HCT116 (cell line): ENCODE data around the gene ASAP2. TPM values are rescaled to one million over a fixed set of nuclear protein-coding genes. Genes with fewer than 3 reads are reported as not detected.

Experiments used
- ATAC-seq: fragments of 200-7000 bp; cut with Tn5 transposase; 2 replicates; pipeline ENCODE4 v1.9.1; 2020; ENCODE audit warnings: mild to moderate bottlenecking, moderate library complexity
- BruUV-seq: library from RNA; stranded (reverse); fragments of 400-500 nt; replicated peaks from 2 replicates; lab custom pipeline; 2021; lab: Mats Ljungman, UMichigan
- CTCF ChIA-PET: fragments of 300-600 bp; sonication (Branson Sonifier 250); formaldehyde crosslinking; loops from one replicate; lab custom pipeline; 2021; ENCODE audit warnings: antibody characterized with exemption; lab: Charles Lee
- POLR2A ChIA-PET: fragments of 300-600, 350-600 bp; sonication (Branson Sonifier 250); formaldehyde crosslinking; loops from one replicate; lab custom pipeline; 2021; ENCODE audit warnings: antibody characterized with exemption; lab: Charles Lee
- RAD21 ChIA-PET, 2 experiments: fragments of 300-600 bp; sonication (Branson Sonifier 250); formaldehyde crosslinking; loops; one replicate each; lab custom pipeline; 2023; ENCODE audit warnings: low total read pairs in 2 of 2; ENCODE audit not compliant: uncharacterized antibody in 2 of 2, unreplicated experiment in 2 of 2, low non-redundant PET in 1 of 2; lab: Charles Lee
- DNase-seq: peaks from one replicate; pipeline ENCODE4 v3.0.0-alpha.2; 2010; ENCODE audit warnings: low read depth, low spot score
- H2AFZ ChIP-seq: fragments of 200-600 bp; shearing (Covaris generic), sonication (generic); 2 replicates; pipeline ENCODE4 v1.6.1; 2017; ENCODE audit warnings: low read depth, mixed run types, mixed read lengths, antibody characterized with exemption, low read length; ENCODE audit not compliant: poor library complexity, severe bottlenecking
- H3K27ac ChIP-seq: 2 replicates; pipeline ENCODE4 v1.5.1; 2012; ENCODE audit warnings: low read depth, low read length
- H3K27me3 ChIP-seq: fragments of 200-600 bp; sonication (generic); 2 replicates; pipeline ENCODE4 v1.6.1; 2016; ENCODE audit warnings: mixed run types, low read length, mixed read lengths; ENCODE audit not compliant: insufficient read depth
- H3K36me3 ChIP-seq, 2 experiments: fragments of 200-500 bp in 1 of 2; fragments of 200-600 bp in 1 of 2; sonication (Bioruptor generic) in 1 of 2; sonication (generic) in 1 of 2; 2 replicates each; pipeline versions ENCODE4 v1.5.1 to v1.6.1; 2014 to 2016; ENCODE audit warnings: low read length in 2 of 2, inconsistent platforms in 1 of 2, mixed read lengths in 1 of 2, mixed run types in 1 of 2; ENCODE audit not compliant: insufficient read depth in 2 of 2, control insufficient read depth in 1 of 2
- H3K4me1 ChIP-seq, 2 experiments: fragments of 200-600 bp in 1 of 2; sonication (generic) in 1 of 2; 2 replicates each; pipeline versions ENCODE4 v1.5.1 to v1.6.1; 2012 to 2017; ENCODE audit warnings: low read length in 2 of 2, inconsistent platforms in 1 of 2, mild to moderate bottlenecking in 1 of 2, mixed read lengths in 1 of 2, mixed run types in 1 of 2, moderate library complexity in 1 of 2; ENCODE audit not compliant: insufficient read depth in 2 of 2, control insufficient read depth in 1 of 2
- H3K4me2 ChIP-seq: fragments of 200-600 bp; sonication (generic); 2 replicates; pipeline ENCODE4 v1.6.1; 2017; ENCODE audit warnings: mixed run types, low read length, mixed read lengths
- H3K4me3 ChIP-seq, 2 experiments: fragments of 200-600 bp in 1 of 2; sonication (generic) in 1 of 2; replicated peaks in 1 of 2; 2 replicates each; pipeline ENCODE4 v1.5.1; 2011 to 2016; ENCODE audit warnings: low read length in 2 of 2, control low read depth in 1 of 2, low read depth in 1 of 2, mild to moderate bottlenecking in 1 of 2, mixed read lengths in 1 of 2, mixed run types in 1 of 2
- H3K79me2 ChIP-seq: fragments of 200-600 bp; sonication (generic); 2 replicates; pipeline ENCODE4 v1.6.1; 2017; ENCODE audit warnings: mild to moderate bottlenecking, mixed run types, low read length, moderate library complexity, mixed read lengths; ENCODE audit not compliant: insufficient read depth
- H3K9ac ChIP-seq: fragments of 200-600 bp; sonication (generic); 2 replicates; pipeline ENCODE4 v1.6.1; 2016; ENCODE audit warnings: low read length, mixed read lengths
- H3K9me2 ChIP-seq: fragments of 200-600 bp; sonication (generic), shearing (Covaris generic); 2 replicates; pipeline ENCODE4 v1.6.1; 2017; ENCODE audit warnings: mixed run types, mild to moderate bottlenecking, moderate library complexity; ENCODE audit not compliant: insufficient read depth
- H3K9me3 ChIP-seq, 2 experiments: fragments of 200-500 bp in 1 of 2; fragments of 200-600 bp in 1 of 2; sonication (Bioruptor generic) in 1 of 2; sonication (generic) in 1 of 2; 2 replicates each; pipeline ENCODE4 v1.6.1; 2014 to 2017; ENCODE audit warnings: low read length in 2 of 2, mixed read lengths in 2 of 2, inconsistent platforms in 1 of 2, low read depth in 1 of 2, mild to moderate bottlenecking in 1 of 2, mixed run types in 1 of 2, moderate library complexity in 1 of 2; ENCODE audit not compliant: control insufficient read depth in 1 of 2, insufficient read depth in 1 of 2
- H4K20me1 ChIP-seq: fragments of 200-600 bp; sonication (generic), shearing (Covaris generic); 2 replicates; pipeline ENCODE4 v1.6.1; 2017; ENCODE audit warnings: mixed run types, mild to moderate bottlenecking, moderate library complexity; ENCODE audit not compliant: insufficient read depth
- CTCF ChIP-seq, 3 experiments: fragments of 200-600 bp in 1 of 3; sonication (generic) in 1 of 3; IDR thresholded peaks in 2 of 3; conservative IDR thresholded peaks in 1 of 3; 2 replicates each; pipeline ENCODE4 v1.5.1; 2012 to 2017; ENCODE audit warnings: low read depth in 2 of 3, low read length in 2 of 3, antibody characterized with exemption in 1 of 3, borderline replicate concordance in 1 of 3, control low read depth in 1 of 3, mild to moderate bottlenecking in 1 of 3, mixed read lengths in 1 of 3, mixed run types in 1 of 3, moderate library complexity in 1 of 3; ENCODE audit not compliant: insufficient read depth in 1 of 3
- EZH2 ChIP-seq: fragments of 200-600 bp; sonication (generic); IDR thresholded peaks from 2 replicates; pipeline ENCODE4 v1.6.1; 2017; ENCODE audit warnings: antibody characterized with exemption, mixed run types
- FOSL1 ChIP-seq: IDR thresholded peaks from 2 replicates; pipeline ENCODE4 v1.6.1; 2012; ENCODE audit warnings: low read depth
- JUND ChIP-seq: IDR thresholded peaks from 2 replicates; pipeline ENCODE4 v1.6.1; 2012
- POLR2A ChIP-seq: IDR thresholded peaks from 2 replicates; pipeline ENCODE4 v1.7.0; 2011; ENCODE audit warnings: borderline replicate concordance; ENCODE audit not compliant: insufficient read depth, insufficient read length; ENCODE audit errors: extremely low read depth
- POLR2AphosphoS5 ChIP-seq: IDR thresholded peaks from 2 replicates; pipeline ENCODE4 v1.6.1; 2011; ENCODE audit warnings: mild to moderate bottlenecking, low read depth, low read length, moderate library complexity
- RAD21 ChIP-seq: IDR thresholded peaks from 2 replicates; pipeline ENCODE4 v1.6.1; 2012; ENCODE audit warnings: low read depth, mild to moderate bottlenecking
- SIN3A ChIP-seq: IDR thresholded peaks from 2 replicates; pipeline ENCODE4 v1.6.1; 2012; ENCODE audit warnings: low read depth
- SP1 ChIP-seq: IDR thresholded peaks from 2 replicates; pipeline ENCODE4 v1.6.1; 2012; ENCODE audit warnings: low read depth
- YY1 ChIP-seq: IDR thresholded peaks from 2 replicates; pipeline ENCODE4 v1.6.1; 2011; ENCODE audit warnings: low read length, low read depth, moderate library complexity, mild to moderate bottlenecking; ENCODE audit not compliant: insufficient replicate concordance; ENCODE audit errors: extremely low read depth
- ZNF274 ChIP-seq: fragments of 200-500 bp; sonication (Bioruptor generic); IDR thresholded peaks from 2 replicates; pipeline ENCODE4 v1.6.1; 2014; ENCODE audit warnings: mild to moderate bottlenecking, low read depth, low read length, inconsistent platforms
- intact Hi-C: fragments of 100-400 bp; cut with micrococcal nuclease; formaldehyde crosslinking; loops from 2 replicates; pipeline ENCODE4 v1.10.0; 2022
- total RNA-seq: library from RNA; stranded (reverse); gene quantifications from one replicate; pipeline ENCODE4 v1.2.1, GENCODE V29; 2021; ENCODE audit not compliant: unreplicated experiment

ASAP2 gene
- total RNA-seq, 1 experiment from 2014 or later: 16.5 TPM

GRCh38 chr2:9281145-9281544, 74.5 kb downstream of the ASAP2 start:
- no peaks in the 10 kb centered on the region for H3K9me3 ChIP-seq
- CTCF ChIA-PET: no interaction called here
- no peaks in the 10 kb centered on the region for H3K27me3 ChIP-seq
- peaks cover 10 to 29% of the 10 kb centered on the region in 2 experiments for H3K4me1 ChIP-seq
- peaks cover 3% of the 10 kb centered on the region; the same call in 1 of the 2 replicates for H3K79me2 ChIP-seq
- no peak overlapping the region for H3K9ac ChIP-seq
- intact Hi-C loops: no loop called here
- H4K20me1 ChIP-seq: no peaks in the 10 kb centered on the region
- RAD21 ChIA-PET: no interaction called here
- POLR2A ChIA-PET: no interaction called here
- no peak for ATAC-seq
- H3K27ac ChIP-seq: no peak overlapping the region
- H3K4me2 ChIP-seq: no peak overlapping the region
- TF ChIP-seq YY1 (no peak), ZNF274 (no peak), POLR2A (no peak), CTCF (IDR thresholded peaks at IDR 0.05 in 2 of 3, conservative IDR thresholded peaks at IDR 0.05 in 1 of 3; ENCODE audit: borderline replicate concordance in 1 of 3, insufficient read depth in 1 of 3, low read depth in 2 of 3, low read length in 2 of 3) (no peak), POLR2AphosphoS5 (no peak), SP1 (no peak), RAD21 (no peak), JUND (no peak), FOSL1 (no peak), SIN3A (no peak), EZH2 (no peak)
- no peaks in the 10 kb centered on the region for H3K36me3 ChIP-seq
- no peak overlapping the region for H3K4me3 ChIP-seq
- DNase-seq: no peak
- BruUV-seq: no TSS peak
- H2AFZ ChIP-seq: no peak overlapping the region
- H3K9me2 ChIP-seq: no peaks in the 10 kb centered on the region
